Tibial nerve (tissue), 4 donors: ENCODE data around the gene CNP.

Source experiments
- EP300 ChIP-seq, 2 donors: sonication (generic); formaldehyde crosslinking; IDR thresholded peaks; one replicate each; pipeline ENCODE4 v1.6.1; 2017; ENCODE audit warnings: antibody characterized with exemption in 2 of 2, mild to moderate bottlenecking in 1 of 2
- TF ChIP-seq, protein P1 (sequence below), 5 experiments: fragments of 200-600 bp in 3 of 5; fragments of 450-650 bp in 2 of 5; sonication (generic) in 3 of 5; IDR thresholded peaks; one replicate each; pipeline ENCODE4 v1.5.1; 2016 to 2019; ENCODE audit warnings: antibody characterized with exemption in 5 of 5, mild to moderate bottlenecking in 3 of 5, moderate library complexity in 2 of 5

DNA sequence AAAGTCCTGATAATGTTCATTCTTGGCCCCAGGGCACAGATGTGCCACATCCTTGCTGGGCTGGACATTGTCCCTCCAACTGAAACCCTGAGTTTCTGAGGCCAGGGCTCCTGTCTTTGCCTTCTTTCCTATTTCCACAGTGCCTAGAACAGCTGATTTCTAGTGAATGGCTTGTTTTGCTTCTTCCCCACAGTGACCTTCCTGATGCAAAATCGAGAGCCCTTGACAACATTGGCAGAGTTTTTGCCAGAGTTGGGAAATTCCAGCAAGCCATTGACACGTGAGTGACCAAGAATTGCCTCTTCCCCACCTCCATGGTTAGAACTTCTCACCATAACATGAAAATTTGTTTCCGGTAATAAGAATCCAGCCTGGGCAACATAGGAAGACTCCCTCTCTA, 21.7 kb upstream of the CNP start:
- TF ChIP-seq, protein P1, sequence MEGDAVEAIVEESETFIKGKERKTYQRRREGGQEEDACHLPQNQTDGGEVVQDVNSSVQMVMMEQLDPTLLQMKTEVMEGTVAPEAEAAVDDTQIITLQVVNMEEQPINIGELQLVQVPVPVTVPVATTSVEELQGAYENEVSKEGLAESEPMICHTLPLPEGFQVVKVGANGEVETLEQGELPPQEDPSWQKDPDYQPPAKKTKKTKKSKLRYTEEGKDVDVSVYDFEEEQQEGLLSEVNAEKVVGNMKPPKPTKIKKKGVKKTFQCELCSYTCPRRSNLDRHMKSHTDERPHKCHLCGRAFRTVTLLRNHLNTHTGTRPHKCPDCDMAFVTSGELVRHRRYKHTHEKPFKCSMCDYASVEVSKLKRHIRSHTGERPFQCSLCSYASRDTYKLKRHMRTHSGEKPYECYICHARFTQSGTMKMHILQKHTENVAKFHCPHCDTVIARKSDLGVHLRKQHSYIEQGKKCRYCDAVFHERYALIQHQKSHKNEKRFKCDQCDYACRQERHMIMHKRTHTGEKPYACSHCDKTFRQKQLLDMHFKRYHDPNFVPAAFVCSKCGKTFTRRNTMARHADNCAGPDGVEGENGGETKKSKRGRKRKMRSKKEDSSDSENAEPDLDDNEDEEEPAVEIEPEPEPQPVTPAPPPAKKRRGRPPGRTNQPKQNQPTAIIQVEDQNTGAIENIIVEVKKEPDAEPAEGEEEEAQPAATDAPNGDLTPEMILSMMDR (IDR thresholded peaks at IDR 0.05), result no peak
- TF ChIP-seq EP300 (IDR thresholded peaks at IDR 0.05), result no peak
